Brain pericyte (primary cell): ENCODE results near the gene CDK14.

Source experiments
- DNase-seq: peaks from one replicate; pipeline ENCODE4 v3.0.0-alpha.2; 2012; ENCODE audit warnings: low read depth, low spot score

Gene CDK14

GRCh38 chr7:90678986-90679385, 82.9 kb downstream of the CDK14 start:
- no peak for DNase-seq

GRCh38 chr7:90680484-90680883, 84.4 kb downstream of the CDK14 start:
- DNase-seq, result no peak

- no peak for DNase-seq
Observed at GRCh38 chr7:90681336-90682022, 85.4 kb downstream of the CDK14 start.

GRCh38 chr7:90686146-90686545, 90.0 kb downstream of the CDK14 start:
- no peak for DNase-seq

GRCh38 chr7:90688810-90689209, 92.7 kb downstream of the CDK14 start:
- no peak for DNase-seq

GRCh38 chr7:90689260-90689659, 93.1 kb downstream of the CDK14 start:
- DNase-seq, result no peak

GRCh38 chr7:90690159-90690858, 94.2 kb downstream of the CDK14 start:
- no peak for DNase-seq

GRCh38 chr7:90692396-90692795, 96.3 kb downstream of the CDK14 start:
- DNase-seq, result no peak

GRCh38 chr7:90692947-90693346, 96.8 kb downstream of the CDK14 start:
- DNase-seq, result no peak

- DNase-seq, result no peak
Observed at GRCh38 chr7:90693939-90694338, 97.8 kb downstream of the CDK14 start.

GRCh38 chr7:90698616-90699015, 102.5 kb downstream of the CDK14 start:
- DNase-seq, result no peak

- no peak for DNase-seq
Observed at GRCh38 chr7:90701021-90701420, 104.9 kb downstream of the CDK14 start.

- no peak for DNase-seq
Observed at GRCh38 chr7:90701771-90702170, 105.7 kb downstream of the CDK14 start.

GRCh38 chr7:90705391-90706071, 109.4 kb downstream of the CDK14 start:
- DNase-seq, result no peak

GRCh38 chr7:90706072-90706716, 110.1 kb downstream of the CDK14 start:
- peak; percentile 55 for DNase-seq

GRCh38 chr7:90708841-90709317, 112.8 kb downstream of the CDK14 start:
- no peak for DNase-seq

GRCh38 chr7:90709501-90710465, 113.7 kb downstream of the CDK14 start:
- DNase-seq, result no peak

GRCh38 chr7:90710466-90710850, 114.3 kb downstream of the CDK14 start:
- no peak for DNase-seq

- DNase-seq, result no peak
Observed at GRCh38 chr7:90713628-90714027, 117.5 kb downstream of the CDK14 start.

- no peak for DNase-seq
Observed at GRCh38 chr7:90715067-90715466, 118.9 kb downstream of the CDK14 start.
